ENCODE results near the gene PIGQ.

DNA sequence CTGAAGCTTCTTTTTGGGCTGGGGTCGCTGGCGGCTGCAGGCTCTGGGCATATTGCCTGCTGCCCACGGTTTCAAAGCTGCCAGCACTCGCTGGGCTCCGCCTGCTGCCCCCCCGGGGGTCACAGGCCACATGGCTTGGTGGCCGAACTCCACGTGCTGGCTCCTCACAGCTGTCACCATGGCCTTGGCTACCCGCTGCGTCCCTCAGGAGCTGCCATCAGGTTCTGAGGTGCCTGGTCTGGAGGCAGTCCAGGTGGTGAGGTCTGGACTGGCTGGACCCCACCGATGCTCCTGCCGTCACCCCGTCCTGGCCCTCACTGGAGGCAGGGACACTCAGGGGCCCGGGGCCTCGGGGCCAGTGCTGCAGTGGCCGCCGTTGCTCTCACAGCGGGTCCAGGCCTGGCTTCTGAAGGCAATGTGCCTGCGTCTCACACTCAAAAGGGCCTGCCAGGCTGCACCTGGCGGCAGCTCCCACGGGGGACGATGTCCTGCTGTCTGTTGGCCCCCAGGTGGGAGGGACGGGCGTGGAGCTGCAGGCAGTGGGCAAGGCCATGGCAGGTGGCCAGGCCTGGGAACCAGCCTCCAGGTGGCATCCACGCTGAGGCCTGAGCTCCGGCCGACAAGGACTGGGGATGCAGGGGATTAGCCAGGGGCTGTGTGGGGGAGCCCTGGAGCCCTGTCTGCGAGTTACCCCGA, 29.0 kb upstream of the PIGQ start:
- TF ChIP-seq GATA3 (IDR thresholded peaks at IDR 0.05; ENCODE audit: low read depth, low read length) = no peak
- no peak for TF ChIP-seq GATA2 (IDR thresholded peaks at IDR 0.05; ENCODE audit: low read depth, low read length)

Data from SH-SY5Y (cell line).